Measurements from ENCODE around the gene LPXN.

DNA sequence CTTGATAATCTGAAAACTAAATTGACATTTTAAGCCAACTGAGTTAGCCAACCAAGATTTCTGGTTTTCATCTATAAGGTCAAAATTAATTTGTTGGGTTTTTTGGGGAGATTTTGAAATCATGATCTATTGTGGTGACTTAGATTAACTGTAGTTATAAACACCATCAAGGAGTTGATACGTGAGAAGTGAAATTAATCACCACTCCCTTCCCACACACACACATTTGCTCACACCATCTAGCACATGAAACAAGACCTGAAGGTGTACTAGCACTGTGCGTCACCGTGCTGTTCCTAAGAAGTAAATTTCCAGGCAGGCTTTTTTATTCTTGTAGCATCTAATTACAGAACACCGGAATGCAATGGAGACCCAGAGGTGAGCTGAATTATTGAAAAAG, 69.8 kb downstream of the LPXN start:
- no peak for TF ChIP-seq POLR2AphosphoS5 (IDR thresholded peaks at IDR 0.05; ENCODE audit: low read depth, low read length)
- no peak for TF ChIP-seq POLR2A (IDR thresholded peaks at IDR 0.05; ENCODE audit: low read depth, low read length)
- TF ChIP-seq TAF1 (IDR thresholded peaks at IDR 0.05; ENCODE audit: borderline replicate concordance, low read depth, low read length) = no peak
